GM12864 (cell line): ENCODE measurements around the gene E2F3.

Experiments used
- DNase-seq: peaks from one replicate; pipeline ENCODE4 v3.0.0-alpha.2; 2011; ENCODE audit warnings: low read depth
- H3K4me3 ChIP-seq: 2 replicates; pipeline ENCODE4 v1.5.1; 2011; ENCODE audit warnings: mild to moderate bottlenecking, low read depth, low read length, control low read depth
- CTCF ChIP-seq: IDR thresholded peaks from 2 replicates; pipeline ENCODE4 v1.5.1; 2011; ENCODE audit warnings: low read depth, mild to moderate bottlenecking, moderate library complexity, low read length, control low read depth, inconsistent platforms; ENCODE audit errors: missing control alignments

Gene E2F3

GRCh38 chr6:20439558-20439957 lies 37.9 kb downstream of the E2F3 start:
- no peak for DNase-seq
- TF ChIP-seq CTCF: no peak
- no peak overlapping the region for H3K4me3 ChIP-seq

DNA sequence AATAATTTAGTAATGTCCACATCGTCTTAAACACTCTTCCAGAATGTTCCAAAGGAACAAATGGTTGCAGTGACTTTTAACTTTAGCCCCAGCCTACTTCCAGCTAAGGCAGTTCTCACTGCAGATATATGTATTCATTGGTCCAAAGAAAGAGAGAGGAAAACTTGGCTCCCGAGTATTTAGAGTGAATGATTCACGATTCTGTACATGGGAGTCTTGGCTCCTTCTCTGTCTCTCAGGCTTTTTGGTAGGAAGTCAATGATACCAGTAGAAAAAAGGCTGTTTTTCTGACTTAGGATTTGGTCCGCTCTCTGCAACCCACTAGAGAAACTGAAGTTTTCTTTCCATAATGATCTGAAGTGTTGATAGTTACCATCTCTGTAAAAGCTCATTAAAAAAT lies 38.6 kb downstream of the E2F3 start:
- DNase-seq: no peak
- TF ChIP-seq CTCF: no peak
- H3K4me3 ChIP-seq: no peak overlapping the region

GRCh38 chr6:20441236-20441635 lies 39.6 kb downstream of the E2F3 start:
- no peak for TF ChIP-seq CTCF
- H3K4me3 ChIP-seq: no peak overlapping the region
- no peak for DNase-seq

DNA sequence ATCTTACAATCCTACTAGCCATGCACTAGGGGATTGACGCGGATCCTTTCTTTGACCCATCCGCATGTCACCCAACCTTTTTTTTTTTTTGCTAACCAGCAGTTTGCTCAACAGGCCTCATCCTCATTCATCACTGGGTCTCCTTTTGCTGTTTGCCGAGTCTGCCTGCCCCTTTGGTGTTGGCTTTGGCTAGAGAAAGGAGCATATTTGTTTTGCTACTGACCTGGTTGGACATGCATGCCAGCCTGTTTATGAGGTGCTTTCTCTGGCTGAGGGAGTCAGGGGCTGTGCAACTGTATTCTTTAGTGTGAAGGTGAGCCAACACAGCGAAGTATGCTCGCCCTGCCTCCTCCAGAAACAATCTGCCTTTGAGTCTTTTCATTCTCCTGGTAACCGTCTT lies 40.2 kb downstream of the E2F3 start:
- DNase-seq: no peak
- no peak for TF ChIP-seq CTCF
- H3K4me3 ChIP-seq: no peak overlapping the region

- no peak for TF ChIP-seq CTCF
- no peak overlapping the region for H3K4me3 ChIP-seq
- no peak for DNase-seq
These were observed 43.1 kb downstream of the E2F3 start for GRCh38 chr6:20444786-20445271.

DNA sequence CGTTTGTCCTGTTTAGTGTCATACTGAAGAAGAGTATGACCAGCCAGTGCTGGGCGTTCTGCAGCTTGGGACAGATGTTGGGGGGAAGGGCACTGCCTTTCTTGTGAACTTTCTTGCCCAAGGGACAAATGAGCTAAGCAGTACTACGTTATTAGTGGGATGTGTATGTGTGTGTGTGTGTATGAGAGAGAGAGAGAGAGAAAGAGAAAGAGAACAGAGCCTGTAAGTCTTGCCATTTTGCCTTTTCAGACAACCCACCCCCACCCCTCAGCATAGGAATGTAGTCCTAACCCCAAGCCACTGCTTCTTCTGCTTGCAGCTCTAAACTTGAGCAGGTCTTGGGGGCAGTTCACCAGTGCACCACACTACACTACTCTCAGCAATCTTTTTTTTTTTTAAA lies 45.5 kb downstream of the E2F3 start:
- TF ChIP-seq CTCF: no peak
- DNase-seq: no peak

GRCh38 chr6:20447581-20448132 lies 46.0 kb downstream of the E2F3 start:
- DNase-seq: no peak
- H3K4me3 ChIP-seq: no peak overlapping the region
- TF ChIP-seq CTCF: no peak

More for the DNA sequence above, 45.5 kb downstream of the E2F3 start:
- H3K4me3 ChIP-seq: no peak overlapping the region
